Neuron (in vitro differentiated cells): ENCODE results near the gene DXO.

Source experiments
- H2AFZ ChIP-seq: one replicate; pipeline ENCODE4 v1.6.1; 2013; ENCODE audit warnings: low read depth, mild to moderate bottlenecking, inconsistent platforms, low read length, moderate library complexity
- H3K27me3 ChIP-seq: one replicate; pipeline ENCODE4 v1.6.1; 2013; ENCODE audit warnings: low read length; ENCODE audit not compliant: insufficient read depth
- H3K36me3 ChIP-seq: one replicate; pipeline ENCODE4 v1.6.1; 2013; ENCODE audit warnings: low read length; ENCODE audit not compliant: insufficient read depth
- H3K4me1 ChIP-seq: one replicate; pipeline ENCODE4 v1.6.1; 2013; ENCODE audit warnings: low read length; ENCODE audit not compliant: insufficient read depth
- H3K4me3 ChIP-seq: 2 replicates; pipeline ENCODE4 v1.5.1; 2013; ENCODE audit warnings: mild to moderate bottlenecking, low read length, moderate library complexity
- H3K9me3 ChIP-seq: one replicate; pipeline ENCODE4 v1.6.1; 2013; ENCODE audit warnings: low read length

Gene DXO

GRCh38 chr6:31971279-31971992 is 502 bp downstream of the DXO start:
- H3K9me3 ChIP-seq: no peaks in the 10 kb centered on the region
- H3K36me3 ChIP-seq: peaks cover 41% of the 10 kb centered on the region
- peak overlapping the region; percentile 72 for H2AFZ ChIP-seq
- peak overlapping the region; percentile 56 for H3K4me3 ChIP-seq
- H3K4me1 ChIP-seq: peaks cover 17% of the 10 kb centered on the region
- H3K27me3 ChIP-seq: no peaks in the 10 kb centered on the region

GRCh38 chr6:31970604-31971271 is 1.2 kb downstream of the DXO start:
- Histone ChIP-seq H3K4me1 (peaks cover 17% of the 10 kb centered on the region), H3K36me3 (peaks cover 45% of the 10 kb centered on the region), H2AFZ (no peak overlapping the region), H3K9me3 (no peaks in the 10 kb centered on the region), H3K27me3 (no peaks in the 10 kb centered on the region), H3K4me3 (peak overlapping the region; percentile 56)

GRCh38 chr6:31969712-31970603 is 2.0 kb downstream of the DXO start:
- Histone ChIP-seq H3K36me3 (peaks cover 49% of the 10 kb centered on the region), H3K9me3 (no peaks in the 10 kb centered on the region), H3K4me1 (peaks cover 17% of the 10 kb centered on the region), H3K4me3 (no peak overlapping the region), H2AFZ (no peak overlapping the region), H3K27me3 (no peaks in the 10 kb centered on the region)

GRCh38 chr6:31968791-31969711 is 2.9 kb downstream of the DXO start:
- H3K9me3 ChIP-seq: no peaks in the 10 kb centered on the region
- H2AFZ ChIP-seq: no peak overlapping the region
- H3K36me3 ChIP-seq: peaks cover 53% of the 10 kb centered on the region
- no peaks in the 10 kb centered on the region for H3K27me3 ChIP-seq
- H3K4me3 ChIP-seq: no peak overlapping the region
- H3K4me1 ChIP-seq: peaks cover 17% of the 10 kb centered on the region

GRCh38 chr6:31968326-31968725 is 3.6 kb downstream of the DXO start:
- Histone ChIP-seq H3K9me3 (no peaks in the 10 kb centered on the region), H2AFZ (no peak overlapping the region), H3K4me3 (no peak overlapping the region), H3K4me1 (peaks cover 16% of the 10 kb centered on the region), H3K27me3 (no peaks in the 10 kb centered on the region), H3K36me3 (peaks cover 60% of the 10 kb centered on the region)

- no peak overlapping the region for H3K4me3 ChIP-seq
Measured at GRCh38 chr6:31967926-31968320, 4.0 kb downstream of the DXO start.

GRCh38 chr6:31966997-31967925 is 4.7 kb downstream of the DXO start:
- peaks cover 8% of the 10 kb centered on the region for H3K4me1 ChIP-seq
- no peaks in the 10 kb centered on the region for H3K27me3 ChIP-seq
- H2AFZ ChIP-seq: no peak overlapping the region
- no peaks in the 10 kb centered on the region for H3K9me3 ChIP-seq
- no peak overlapping the region for H3K4me3 ChIP-seq
- H3K36me3 ChIP-seq: peaks cover 71% of the 10 kb centered on the region

More at GRCh38 chr6:31967926-31968320, 4.0 kb downstream of the DXO start:
- no peaks in the 10 kb centered on the region for H3K9me3 ChIP-seq
- H3K36me3 ChIP-seq: peaks cover 64% of the 10 kb centered on the region
- peaks cover 12% of the 10 kb centered on the region for H3K4me1 ChIP-seq
- H3K27me3 ChIP-seq: no peaks in the 10 kb centered on the region
- no peak overlapping the region for H2AFZ ChIP-seq

- no peaks in the 10 kb centered on the region for H3K27me3 ChIP-seq
- peaks cover 7% of the 10 kb centered on the region for H3K4me1 ChIP-seq
- H3K36me3 ChIP-seq: peaks cover 78% of the 10 kb centered on the region
- H3K9me3 ChIP-seq: no peaks in the 10 kb centered on the region
- H3K4me3 ChIP-seq: no peak overlapping the region
- no peak overlapping the region for H2AFZ ChIP-seq
Measured at GRCh38 chr6:31966506-31966905, 5.4 kb downstream of the DXO start.

GRCh38 chr6:31965700-31966099 is 6.2 kb downstream of the DXO start:
- no peaks in the 10 kb centered on the region for H3K9me3 ChIP-seq
- no peaks in the 10 kb centered on the region for H3K27me3 ChIP-seq
- no peak overlapping the region for H3K4me3 ChIP-seq
- H3K4me1 ChIP-seq: no peaks in the 10 kb centered on the region
- H3K36me3 ChIP-seq: peaks cover 85% of the 10 kb centered on the region
- no peak overlapping the region for H2AFZ ChIP-seq

GRCh38 chr6:31963921-31964320 is 8.0 kb downstream of the DXO start:
- H3K9me3 ChIP-seq: no peaks in the 10 kb centered on the region
- no peak overlapping the region for H3K4me3 ChIP-seq
- no peak overlapping the region for H2AFZ ChIP-seq
- H3K27me3 ChIP-seq: no peaks in the 10 kb centered on the region
- peaks cover 9% of the 10 kb centered on the region for H3K4me1 ChIP-seq
- peaks cover 73% of the 10 kb centered on the region for H3K36me3 ChIP-seq

- H3K9me3 ChIP-seq: no peaks in the 10 kb centered on the region
- H3K27me3 ChIP-seq: no peaks in the 10 kb centered on the region
- H3K4me1 ChIP-seq: peaks cover 18% of the 10 kb centered on the region
- peaks cover 58% of the 10 kb centered on the region for H3K36me3 ChIP-seq
- no peak overlapping the region for H3K4me3 ChIP-seq
- H2AFZ ChIP-seq: no peak overlapping the region
Measured at GRCh38 chr6:31961616-31962015, 10.3 kb downstream of the DXO start.
